ES-I3 (cell line): ENCODE results near the gene CEACAM5.
"Not testable (repeated sequence)": the region's sequence is repeated elsewhere in the genome, so short reads cannot be mapped to it uniquely, and the experiment has no call there.

Source experiments
- H3K36me3 ChIP-seq: 2 replicates; pipeline ENCODE4 v1.6.1; 2013; ENCODE audit warnings: mild to moderate bottlenecking, low read length, control low read depth, moderate library complexity; ENCODE audit not compliant: insufficient read depth
- H3K4me1 ChIP-seq: 2 replicates; pipeline ENCODE4 v1.6.1; 2013; ENCODE audit warnings: mild to moderate bottlenecking, control low read depth, low read length; ENCODE audit not compliant: insufficient read depth
- H3K9ac ChIP-seq: 2 replicates; pipeline ENCODE4 v1.6.1; 2013; ENCODE audit warnings: low read depth, mild to moderate bottlenecking, low read length, moderate library complexity
- H3K9me3 ChIP-seq: 2 replicates; pipeline ENCODE4 v1.6.1; 2013; ENCODE audit warnings: mild to moderate bottlenecking, low read length, moderate library complexity; ENCODE audit not compliant: control insufficient read depth, insufficient read depth

The CEACAM5 gene

DNA sequence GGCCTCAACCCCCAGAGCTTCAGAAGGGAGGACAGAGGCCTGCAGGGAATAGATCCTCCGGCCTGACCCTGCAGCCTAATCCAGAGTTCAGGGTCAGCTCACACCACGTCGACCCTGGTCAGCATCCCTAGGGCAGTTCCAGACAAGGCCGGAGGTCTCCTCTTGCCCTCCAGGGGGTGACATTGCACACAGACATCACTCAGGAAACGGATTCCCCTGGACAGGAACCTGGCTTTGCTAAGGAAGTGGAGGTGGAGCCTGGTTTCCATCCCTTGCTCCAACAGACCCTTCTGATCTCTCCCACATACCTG is 969 bp upstream of the CEACAM5 start:
- no peaks in the 10 kb centered on the region for H3K36me3 ChIP-seq
- H3K9ac ChIP-seq: no peak overlapping the region
- H3K9me3 ChIP-seq: no peaks in the 10 kb centered on the region
- H3K4me1 ChIP-seq: no peaks in the 10 kb centered on the region

DNA sequence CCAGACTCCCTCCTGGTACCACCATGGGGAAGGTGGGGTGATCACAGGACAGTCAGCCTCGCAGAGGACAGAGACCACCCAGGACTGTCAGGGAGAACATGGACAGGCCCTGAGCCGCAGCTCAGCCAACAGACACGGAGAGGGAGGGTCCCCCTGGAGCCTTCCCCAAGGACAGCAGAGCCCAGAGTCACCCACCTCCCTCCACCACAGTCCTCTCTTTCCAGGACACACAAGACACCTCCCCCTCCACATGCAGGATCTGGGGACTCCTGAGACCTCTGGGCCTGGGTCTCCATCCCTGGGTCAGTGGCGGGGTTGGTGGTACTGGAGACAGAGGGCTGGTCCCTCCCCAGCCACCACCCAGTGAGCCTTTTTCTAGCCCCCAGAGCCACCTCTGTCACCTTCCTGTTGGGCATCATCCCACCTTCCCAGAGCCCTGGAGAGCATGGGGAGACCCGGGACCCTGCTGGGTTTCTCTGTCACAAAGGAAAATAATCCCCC is 505 bp upstream of the CEACAM5 start:
- H3K36me3 ChIP-seq: no peaks in the 10 kb centered on the region
- H3K9me3 ChIP-seq: no peaks in the 10 kb centered on the region
- H3K9ac ChIP-seq: no peak overlapping the region
- no peaks in the 10 kb centered on the region for H3K4me1 ChIP-seq

DNA sequence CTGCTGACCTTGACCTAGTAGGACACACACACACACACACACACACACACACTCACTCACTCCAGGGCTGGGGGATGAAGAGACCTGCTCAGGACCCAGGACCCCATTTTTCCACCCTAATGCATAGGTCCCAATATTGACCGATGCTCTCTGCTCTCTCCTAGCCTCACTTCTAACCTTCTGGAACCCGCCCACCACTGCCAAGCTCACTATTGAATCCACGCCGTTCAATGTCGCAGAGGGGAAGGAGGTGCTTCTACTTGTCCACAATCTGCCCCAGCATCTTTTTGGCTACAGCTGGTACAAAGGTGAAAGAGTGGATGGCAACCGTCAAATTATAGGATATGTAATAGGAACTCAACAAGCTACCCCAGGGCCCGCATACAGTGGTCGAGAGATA is 1.1 kb downstream of the CEACAM5 start:
- H3K9ac ChIP-seq, H3K9me3 ChIP-seq, H3K36me3 ChIP-seq, H3K4me1 ChIP-seq: not testable (repeated sequence)

DNA sequence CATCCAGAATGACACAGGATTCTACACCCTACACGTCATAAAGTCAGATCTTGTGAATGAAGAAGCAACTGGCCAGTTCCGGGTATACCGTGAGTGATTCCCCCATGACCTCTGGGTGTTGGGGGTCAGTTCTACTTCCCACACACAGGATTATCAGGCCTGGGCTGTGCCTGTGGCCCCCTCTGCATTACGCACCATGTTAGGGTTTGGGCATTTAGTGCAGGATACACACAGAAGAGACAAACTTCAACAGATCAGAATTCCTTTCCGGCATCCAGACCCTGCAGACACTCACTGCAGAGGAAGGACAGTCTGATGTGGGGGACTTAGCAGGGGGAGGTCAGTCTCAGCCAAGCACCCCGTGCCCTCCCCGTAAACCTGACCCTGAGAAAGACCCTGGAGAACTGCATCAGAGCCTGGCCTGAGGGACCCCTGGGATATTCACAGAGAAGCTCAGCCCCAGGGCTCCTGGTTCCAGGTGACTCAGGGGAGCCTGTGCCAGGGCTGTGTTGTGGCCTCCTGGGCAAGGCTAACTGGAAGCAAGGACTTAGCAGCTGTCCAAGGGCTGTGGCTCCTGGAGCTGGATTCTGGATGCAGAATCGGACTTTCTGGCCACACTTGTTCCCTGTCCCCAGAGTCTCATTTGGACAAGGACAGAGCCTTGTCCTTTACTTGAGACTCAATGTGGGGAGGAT is 1.7 kb downstream of the CEACAM5 start:
- Histone ChIP-seq H3K4me1 (no peaks in the 10 kb centered on the region), H3K36me3 (no peaks in the 10 kb centered on the region)

DNA sequence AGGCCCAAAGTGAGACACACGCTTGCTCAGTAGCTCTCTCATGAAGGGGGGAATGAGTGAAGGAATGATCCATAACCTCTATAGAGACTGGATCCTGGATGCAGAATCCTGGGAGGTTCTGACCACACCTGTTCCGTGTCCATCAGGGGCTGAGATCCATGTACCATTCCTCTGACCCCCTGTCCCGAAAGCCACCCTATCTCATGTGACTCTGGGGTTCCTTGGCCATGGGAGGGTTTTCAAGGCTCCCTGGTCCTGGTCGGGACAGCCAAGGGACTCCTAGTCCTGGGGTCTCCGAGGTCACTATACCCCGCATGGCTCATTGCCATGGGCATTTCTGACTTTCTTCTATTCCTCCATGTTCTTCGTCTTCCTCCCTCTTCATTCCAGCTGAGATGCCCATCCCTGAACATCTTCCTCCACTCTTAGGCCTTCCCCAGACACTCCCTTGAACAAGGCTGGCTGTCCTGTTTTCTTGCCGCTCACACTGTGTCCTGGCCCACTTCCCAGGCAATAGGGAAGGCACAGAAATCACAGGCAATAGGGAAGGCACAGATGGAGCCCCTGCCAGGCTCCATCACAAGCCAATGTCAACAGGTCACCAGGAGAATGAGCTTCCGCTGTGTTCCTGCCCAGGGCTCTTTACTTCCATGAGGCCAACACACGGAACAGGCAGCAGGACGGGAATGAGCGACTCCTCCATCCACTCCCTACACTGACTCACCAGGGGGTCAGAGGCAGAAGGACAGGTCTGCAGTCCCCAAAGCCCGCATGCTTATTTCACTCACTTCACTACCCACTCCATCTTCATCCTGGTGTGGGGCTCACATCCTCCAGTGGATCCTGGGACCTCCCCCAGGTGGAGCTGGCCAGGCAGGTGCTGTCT is 3.2 kb downstream of the CEACAM5 start:
- Histone ChIP-seq H3K9ac (no peak overlapping the region), H3K9me3 (no peaks in the 10 kb centered on the region), H3K36me3 (no peaks in the 10 kb centered on the region), H3K4me1 (no peaks in the 10 kb centered on the region)

More for the DNA sequence above, 1.7 kb downstream of the CEACAM5 start:
- Histone ChIP-seq H3K9me3 (no peaks in the 10 kb centered on the region), H3K9ac (no peak overlapping the region)

DNA sequence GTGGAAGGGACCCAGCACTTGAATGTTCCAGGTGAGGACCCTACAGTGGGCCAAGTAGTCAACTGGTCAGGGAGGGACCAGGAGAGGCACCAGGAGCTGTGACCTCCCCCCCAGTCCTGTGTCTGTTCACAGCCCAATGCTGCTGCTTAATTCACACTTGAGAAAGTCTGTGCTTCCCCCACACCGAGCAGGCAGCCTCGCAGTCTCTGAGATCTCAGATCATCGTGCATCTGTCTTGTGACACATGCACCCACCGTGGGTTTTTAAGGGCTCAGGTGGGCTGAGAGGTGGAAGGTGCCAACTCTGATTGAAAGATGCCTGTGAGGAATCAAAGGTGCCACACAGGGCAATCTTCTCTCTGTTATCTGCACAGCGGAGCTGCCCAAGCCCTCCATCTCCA is 6.2 kb downstream of the CEACAM5 start:
- Histone ChIP-seq H3K36me3 (no peaks in the 10 kb centered on the region), H3K4me1 (no peaks in the 10 kb centered on the region), H3K9me3 (no peaks in the 10 kb centered on the region), H3K9ac (no peak overlapping the region)

DNA sequence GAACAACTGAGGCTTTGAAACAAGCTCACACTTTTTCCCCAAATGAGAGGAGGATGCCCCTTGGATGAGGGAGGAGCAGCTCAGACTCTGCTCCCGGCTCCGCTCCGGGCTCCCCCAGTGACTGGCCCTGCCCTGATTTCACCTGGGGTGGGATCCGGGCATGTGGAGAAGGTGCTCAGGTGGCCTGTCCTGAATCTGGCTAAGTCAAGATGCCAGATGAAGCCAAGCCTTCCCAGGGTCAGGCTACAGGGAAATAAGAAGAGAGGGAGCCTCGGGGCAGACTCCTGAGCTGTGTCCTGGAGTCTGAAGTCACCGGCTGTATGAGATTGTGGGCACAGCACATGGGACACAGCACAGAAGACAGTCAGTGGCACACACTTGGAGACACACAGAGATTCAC is 10.3 kb downstream of the CEACAM5 start:
- H3K4me1 ChIP-seq: no peaks in the 10 kb centered on the region
- H3K36me3 ChIP-seq: no peaks in the 10 kb centered on the region
- H3K9me3 ChIP-seq: no peaks in the 10 kb centered on the region
- H3K9ac ChIP-seq: no peak overlapping the region

DNA sequence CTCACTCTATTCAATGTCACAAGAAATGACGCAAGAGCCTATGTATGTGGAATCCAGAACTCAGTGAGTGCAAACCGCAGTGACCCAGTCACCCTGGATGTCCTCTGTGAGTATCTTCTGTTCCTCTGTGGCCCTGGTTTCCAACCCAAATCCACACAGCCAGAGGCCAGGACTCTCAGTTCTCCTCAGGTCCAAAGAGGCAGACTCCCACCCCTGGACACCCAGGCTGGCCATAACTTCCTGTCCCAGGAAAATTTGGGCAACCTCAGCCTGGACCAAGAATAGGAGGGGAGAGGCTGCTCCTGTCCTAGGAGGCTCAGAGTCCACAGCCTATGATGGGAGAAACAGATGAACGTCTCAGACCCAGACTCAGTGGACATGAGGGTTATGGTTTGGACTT is 11.7 kb downstream of the CEACAM5 start:
- Histone ChIP-seq H3K4me1 (no peaks in the 10 kb centered on the region), H3K9ac (no peak overlapping the region), H3K9me3 (no peaks in the 10 kb centered on the region), H3K36me3 (no peaks in the 10 kb centered on the region)

DNA sequence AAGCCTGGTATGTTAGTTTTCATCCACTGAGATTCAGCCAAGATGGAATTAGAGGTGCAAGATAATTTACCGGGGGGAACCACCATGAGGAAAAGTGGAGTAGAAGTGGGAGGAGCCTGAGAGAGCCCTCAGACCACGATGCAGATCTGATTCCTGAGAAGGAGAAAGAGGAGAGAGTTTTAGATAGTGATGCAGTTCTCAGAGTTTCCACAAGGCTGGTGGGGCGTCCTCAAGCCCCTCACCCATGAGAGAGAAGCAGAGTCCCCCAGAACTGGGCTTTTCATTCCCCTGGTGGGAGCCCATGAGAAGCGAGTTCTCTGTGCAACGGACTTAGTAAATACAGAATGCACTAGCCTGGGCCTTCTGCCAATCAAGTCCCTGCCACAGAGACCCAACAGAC is 18.1 kb downstream of the CEACAM5 start:
- Histone ChIP-seq H3K36me3 (no peaks in the 10 kb centered on the region), H3K4me1 (no peaks in the 10 kb centered on the region), H3K9me3 (no peaks in the 10 kb centered on the region), H3K9ac (no peak overlapping the region)

DNA sequence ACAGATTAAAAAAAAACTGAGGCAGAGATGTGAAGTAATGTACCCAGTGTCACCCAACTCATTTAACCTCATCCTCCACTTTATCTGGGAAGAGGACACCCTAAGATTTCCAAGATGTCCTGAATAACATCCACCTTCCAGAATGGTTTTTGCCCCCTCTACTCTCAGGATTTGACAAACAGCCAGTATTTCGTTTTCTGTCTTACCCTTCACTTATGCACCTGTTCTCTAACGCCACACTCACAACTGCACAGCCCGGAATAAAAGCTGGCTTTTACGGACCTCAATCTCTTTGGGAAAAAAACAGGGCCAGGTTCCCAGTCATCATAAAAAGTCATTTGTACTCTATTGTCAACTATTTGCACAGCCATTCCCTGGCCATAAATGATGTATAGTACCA is 25.7 kb downstream of the CEACAM5 start:
- Histone ChIP-seq H3K9ac (no peak overlapping the region), H3K4me1 (no peaks in the 10 kb centered on the region), H3K36me3 (no peaks in the 10 kb centered on the region), H3K9me3 (no peaks in the 10 kb centered on the region)

DNA sequence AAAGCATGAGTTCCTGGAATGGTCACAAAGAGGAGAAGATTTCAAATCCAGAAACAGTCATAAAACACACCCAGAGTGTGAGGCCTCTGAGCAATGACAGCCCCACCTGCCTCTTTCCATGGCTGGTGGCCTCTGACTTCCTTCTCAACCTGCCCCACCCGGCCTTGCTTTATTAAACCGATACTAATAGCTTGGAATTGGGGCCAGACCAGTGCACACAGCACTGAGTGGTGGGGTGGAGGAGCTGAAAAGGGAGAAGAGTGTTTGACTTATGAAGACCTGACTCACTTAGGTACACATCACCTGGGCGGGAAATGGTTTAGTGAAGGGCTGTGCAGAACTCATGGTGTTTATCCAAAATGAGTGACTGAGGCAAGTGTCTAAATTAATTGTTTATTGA is 26.2 kb downstream of the CEACAM5 start:
- Histone ChIP-seq H3K4me1 (no peaks in the 10 kb centered on the region), H3K9ac (no peak overlapping the region), H3K36me3 (no peaks in the 10 kb centered on the region), H3K9me3 (no peaks in the 10 kb centered on the region)

DNA sequence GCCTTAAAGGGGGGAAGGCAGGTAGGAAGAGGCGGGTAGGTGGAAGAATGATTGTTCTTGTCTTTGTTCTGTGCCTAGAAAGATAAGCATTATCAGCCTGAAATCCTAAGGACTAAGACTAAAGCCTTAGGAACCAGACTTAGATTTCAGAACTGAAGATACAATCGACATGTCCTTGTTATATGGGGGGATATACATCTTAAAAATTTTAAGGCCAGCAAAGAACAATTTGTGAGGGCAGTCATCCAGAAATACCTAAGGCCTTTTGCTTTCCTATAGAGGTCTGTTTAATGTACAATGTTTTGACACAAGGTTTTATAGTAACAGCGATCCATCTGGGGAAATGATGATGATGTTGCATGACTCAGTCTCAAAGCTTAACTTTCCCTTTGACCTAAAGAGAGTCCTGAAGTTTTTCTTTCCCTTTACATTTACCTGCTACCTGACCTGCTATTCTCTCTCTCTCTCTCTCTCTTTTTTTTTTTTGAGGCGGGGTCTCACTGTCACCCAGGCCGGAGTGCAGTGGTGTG is 26.7 kb downstream of the CEACAM5 start:
- no peaks in the 10 kb centered on the region for H3K9me3 ChIP-seq
- no peak overlapping the region for H3K9ac ChIP-seq
- H3K4me1 ChIP-seq: no peaks in the 10 kb centered on the region
- H3K36me3 ChIP-seq: no peaks in the 10 kb centered on the region

DNA sequence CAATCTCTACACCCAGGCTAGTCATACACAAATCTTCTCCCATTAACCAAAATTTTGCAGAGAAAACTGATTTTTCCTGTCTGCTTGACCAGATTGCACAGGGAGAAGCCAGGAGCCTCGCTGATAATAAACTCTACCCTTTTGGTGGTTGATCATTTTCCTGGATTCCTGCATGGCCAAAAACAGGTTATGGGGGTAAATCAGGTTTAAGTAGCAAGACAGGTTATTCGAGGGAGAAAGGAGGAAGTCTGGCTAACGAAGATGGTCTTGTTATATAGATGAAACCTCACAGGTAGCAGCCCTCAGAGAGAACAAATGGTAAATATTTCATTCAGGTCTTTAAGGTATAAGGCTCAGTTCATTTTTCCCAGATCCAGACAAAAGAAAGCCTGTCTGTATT is 30.9 kb downstream of the CEACAM5 start:
- Histone ChIP-seq H3K9ac (no peak overlapping the region), H3K36me3 (no peaks in the 10 kb centered on the region), H3K4me1 (no peaks in the 10 kb centered on the region), H3K9me3 (no peaks in the 10 kb centered on the region; the same call in 1 of the 2 replicates)

DNA sequence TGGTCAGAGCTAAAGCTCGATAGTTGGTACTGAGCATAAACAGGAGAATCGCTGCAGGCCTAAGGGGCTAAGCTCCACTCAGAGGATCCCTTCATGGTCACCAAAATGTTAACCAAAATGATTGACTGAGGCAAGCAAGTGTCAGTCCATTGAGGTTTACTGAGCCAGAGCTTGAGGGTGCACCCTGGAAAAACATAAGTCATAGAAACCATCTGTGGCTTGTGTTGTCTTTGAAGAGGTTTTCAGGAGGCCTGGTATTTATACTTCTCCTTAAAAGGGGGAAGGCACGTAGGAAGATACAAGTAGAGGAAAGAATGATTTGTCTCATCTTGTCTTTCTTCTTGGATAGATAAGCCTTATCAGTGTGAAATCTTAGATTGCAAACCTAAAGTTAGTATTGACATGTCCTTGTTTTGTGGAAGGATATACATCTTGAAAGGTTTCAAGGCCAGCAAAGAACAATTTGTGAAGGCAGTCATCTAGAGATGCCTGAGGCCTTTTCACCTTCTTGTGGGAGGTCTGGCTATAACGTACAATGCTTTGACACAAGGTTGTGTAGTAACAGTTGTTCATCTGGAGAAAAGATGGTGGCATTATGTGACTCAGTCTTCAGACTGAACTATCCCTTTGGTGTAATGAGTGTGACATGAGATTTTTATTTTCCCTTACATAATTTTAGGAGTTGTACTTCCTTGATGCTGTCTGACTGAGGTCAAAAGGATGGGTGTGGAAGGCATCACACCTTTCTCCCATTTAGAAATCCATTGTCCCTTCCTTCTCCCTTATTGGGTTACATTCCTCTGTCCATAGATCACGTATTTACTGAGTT is 32.2 kb downstream of the CEACAM5 start:
- H3K4me1 ChIP-seq: no peaks in the 10 kb centered on the region
- H3K9me3 ChIP-seq: no peaks in the 10 kb centered on the region; the same call in 1 of the 2 replicates
- no peaks in the 10 kb centered on the region for H3K36me3 ChIP-seq
- H3K9ac ChIP-seq: no peak overlapping the region
